SIG-M5 (cell line): ENCODE results near the gene GOLGA6L7.
"Not testable (repeated sequence)": the region's sequence is repeated elsewhere in the genome, so short reads cannot be mapped to it uniquely, and the experiment has no call there.

ENCODE experiments used
- DNase-seq: peaks from one replicate; lab custom pipeline; 2025; lab: John Stamatoyannopoulos, UW

The GOLGA6L7 gene

GRCh38 chr15:28844147-28844546 lies 4.3 kb downstream of the GOLGA6L7 start:
- DNase-seq = not testable (repeated sequence)

- DNase-seq = not testable (repeated sequence)
Observed at GRCh38 chr15:28843520-28843919, 4.9 kb downstream of the GOLGA6L7 start.

- DNase-seq = not testable (repeated sequence)
Observed at GRCh38 chr15:28842210-28842609, 6.2 kb downstream of the GOLGA6L7 start.

GRCh38 chr15:28840285-28840684 lies 8.2 kb downstream of the GOLGA6L7 start:
- DNase-seq = not testable (repeated sequence)

GRCh38 chr15:28834957-28835585 lies 13.4 kb downstream of the GOLGA6L7 start:
- not testable (repeated sequence) for DNase-seq

GRCh38 chr15:28831897-28832587 lies 16.4 kb downstream of the GOLGA6L7 start:
- not testable (repeated sequence) for DNase-seq

- DNase-seq = not testable (repeated sequence)
Observed at GRCh38 chr15:28821420-28821819, 27.0 kb downstream of the GOLGA6L7 start.

- DNase-seq = not testable (repeated sequence)
Observed at GRCh38 chr15:28819930-28820295, 28.5 kb downstream of the GOLGA6L7 start.

- not testable (repeated sequence) for DNase-seq
Observed at GRCh38 chr15:28819019-28819929, 29.2 kb downstream of the GOLGA6L7 start.

- DNase-seq = not testable (repeated sequence)
Observed at GRCh38 chr15:28818168-28818567, 30.3 kb downstream of the GOLGA6L7 start.

- DNase-seq = not testable (repeated sequence)
Observed at GRCh38 chr15:28814059-28814458, 34.4 kb downstream of the GOLGA6L7 start.

- DNase-seq = not testable (repeated sequence)
Observed at GRCh38 chr15:28813392-28813791, 35.1 kb downstream of the GOLGA6L7 start.

GRCh38 chr15:28811852-28812550 lies 36.4 kb downstream of the GOLGA6L7 start:
- not testable (repeated sequence) for DNase-seq

- DNase-seq = not testable (repeated sequence)
Observed at GRCh38 chr15:28810444-28810843, 38.0 kb downstream of the GOLGA6L7 start.

- not testable (repeated sequence) for DNase-seq
Observed at GRCh38 chr15:28808136-28808535, 40.3 kb downstream of the GOLGA6L7 start.

- DNase-seq = not testable (repeated sequence)
Observed at GRCh38 chr15:28800366-28800765, 48.1 kb downstream of the GOLGA6L7 start.

GRCh38 chr15:28798234-28798633 lies 50.2 kb downstream of the GOLGA6L7 start:
- DNase-seq = not testable (repeated sequence)

- not testable (repeated sequence) for DNase-seq
Observed at GRCh38 chr15:28794231-28794630, 54.2 kb downstream of the GOLGA6L7 start.
